KMS-11 (cell line): ENCODE data around the gene LAMA2.

Source experiments
- H2AFZ ChIP-seq: fragments of 200-600 bp; sonication (generic); 2 replicates; pipeline ENCODE4 v1.6.1; 2016; ENCODE audit warnings: antibody characterized with exemption, mixed run types, low read depth
- H3K27ac ChIP-seq: fragments of 200-600 bp; sonication (generic); 2 replicates; pipeline ENCODE4 v1.6.1; 2016; ENCODE audit warnings: mild to moderate bottlenecking, mixed run types
- H3K27me3 ChIP-seq: fragments of 200-600 bp; sonication (generic); 2 replicates; pipeline ENCODE4 v1.6.1; 2017; ENCODE audit warnings: mild to moderate bottlenecking, low read depth, mixed run types, moderate library complexity; ENCODE audit not compliant: insufficient read depth
- H3K36me3 ChIP-seq: fragments of 200-600 bp; sonication (generic); 2 replicates; pipeline ENCODE4 v1.6.1; 2017; ENCODE audit warnings: mild to moderate bottlenecking, mixed run types; ENCODE audit not compliant: insufficient read depth
- H3K4me1 ChIP-seq: fragments of 200-600 bp; sonication (generic); 2 replicates; pipeline ENCODE4 v1.6.1; 2016; ENCODE audit warnings: mild to moderate bottlenecking, low read depth, mixed run types; ENCODE audit not compliant: poor library complexity, severe bottlenecking
- H3K4me2 ChIP-seq: fragments of 200-600 bp; sonication (generic); 2 replicates; pipeline ENCODE4 v1.7.0; 2016; ENCODE audit warnings: mild to moderate bottlenecking, mixed run types
- H3K4me3 ChIP-seq: fragments of 200-600 bp; sonication (generic); IDR thresholded peaks from 2 replicates; pipeline ENCODE4 v1.6.1; 2017; ENCODE audit warnings: low read depth, low read length, mixed read lengths; ENCODE audit not compliant: insufficient read depth
- H3K79me2 ChIP-seq: fragments of 200-600 bp; sonication (generic); 2 replicates; pipeline ENCODE4 v1.6.1; 2016; ENCODE audit warnings: low read depth, mixed run types; ENCODE audit not compliant: insufficient read depth
- H3K9ac ChIP-seq: fragments of 200-600 bp; sonication (generic); 2 replicates; pipeline ENCODE4 v1.6.1; 2016; ENCODE audit warnings: mild to moderate bottlenecking, mixed run types
- H4K20me1 ChIP-seq: fragments of 200-600 bp; sonication (generic); 2 replicates; pipeline ENCODE4 v1.6.1; 2016; ENCODE audit warnings: mild to moderate bottlenecking, mixed run types; ENCODE audit not compliant: insufficient read depth
- CTCF ChIP-seq: fragments of 200-600 bp; sonication (generic); conservative IDR thresholded peaks from 2 replicates; pipeline ENCODE4 v1.6.1; 2017; ENCODE audit warnings: low read depth, mild to moderate bottlenecking, antibody characterized with exemption, low read length, moderate library complexity, mixed read lengths

The LAMA2 gene

DNA sequence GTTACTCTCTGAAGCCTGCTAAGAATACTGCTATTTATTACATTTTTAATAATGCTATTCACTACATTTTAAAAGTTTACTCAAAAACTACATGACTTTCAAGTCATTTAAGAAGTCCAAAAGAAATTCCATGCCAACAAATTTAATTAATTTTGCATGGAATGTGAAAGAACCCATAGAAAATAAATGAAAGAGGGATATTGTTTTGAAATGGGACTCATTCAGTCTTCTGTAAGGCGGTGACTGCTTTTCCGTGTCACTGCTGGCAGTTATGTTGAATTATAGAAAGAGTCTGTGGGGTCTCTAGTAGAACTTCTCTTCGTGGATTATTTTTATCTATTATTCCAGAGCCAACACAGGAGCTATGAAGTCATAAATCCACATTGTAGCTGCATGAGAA, 211.2 kb downstream of the LAMA2 start:
- H3K27me3 ChIP-seq = no peaks in the 10 kb centered on the region
- no peak overlapping the region for H3K27ac ChIP-seq
- H2AFZ ChIP-seq = no peak overlapping the region
- no peak overlapping the region for H3K4me2 ChIP-seq
- TF ChIP-seq CTCF = no peak
- no peaks in the 10 kb centered on the region for H4K20me1 ChIP-seq
- H3K79me2 ChIP-seq = no peaks in the 10 kb centered on the region
- no peaks in the 10 kb centered on the region for H3K36me3 ChIP-seq
- H3K4me3 ChIP-seq = no peak overlapping the region
- H3K9ac ChIP-seq = no peak overlapping the region
- no peaks in the 10 kb centered on the region for H3K4me1 ChIP-seq

GRCh38 chr6:129096651-129097290, 213.8 kb downstream of the LAMA2 start:
- Histone ChIP-seq H3K79me2 (no peaks in the 10 kb centered on the region), H2AFZ (no peak overlapping the region), H3K4me3 (no peak overlapping the region), H4K20me1 (no peaks in the 10 kb centered on the region), H3K27ac (no peak overlapping the region), H3K27me3 (no peaks in the 10 kb centered on the region), H3K4me1 (no peaks in the 10 kb centered on the region), H3K4me2 (no peak overlapping the region), H3K9ac (no peak overlapping the region), H3K36me3 (no peaks in the 10 kb centered on the region)
- TF ChIP-seq CTCF = no peak

- no peak overlapping the region for H2AFZ ChIP-seq
- no peak overlapping the region for H3K4me2 ChIP-seq
- H3K27ac ChIP-seq = no peak overlapping the region
- H3K9ac ChIP-seq = no peak overlapping the region
- H3K4me3 ChIP-seq = no peak overlapping the region
- no peaks in the 10 kb centered on the region for H3K4me1 ChIP-seq
- H4K20me1 ChIP-seq = no peaks in the 10 kb centered on the region
- no peak for TF ChIP-seq CTCF
- H3K36me3 ChIP-seq = no peaks in the 10 kb centered on the region
- no peaks in the 10 kb centered on the region for H3K79me2 ChIP-seq
- H3K27me3 ChIP-seq = no peaks in the 10 kb centered on the region
Measured at GRCh38 chr6:129098061-129098553, 215.2 kb downstream of the LAMA2 start.

DNA sequence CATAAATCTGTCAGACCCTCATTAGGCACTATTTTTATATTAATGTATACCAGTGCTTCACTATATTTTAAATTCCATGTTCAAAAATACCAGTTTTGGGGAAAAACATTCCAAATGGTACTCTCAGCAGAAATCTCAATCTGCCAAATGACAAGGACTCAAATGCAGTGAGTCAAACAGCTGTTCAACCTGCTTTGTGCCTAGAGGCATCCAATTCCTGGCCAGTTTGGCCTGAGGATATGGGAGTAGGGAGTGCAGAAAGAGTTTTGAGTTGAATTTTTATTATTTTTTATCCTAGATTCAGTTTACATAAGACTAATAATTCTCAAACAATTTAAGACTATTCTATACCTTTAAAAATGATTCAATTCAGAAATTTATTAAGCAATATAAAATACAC, 216.8 kb downstream of the LAMA2 start:
- Histone ChIP-seq H4K20me1 (no peaks in the 10 kb centered on the region), H3K27ac (no peak overlapping the region), H3K4me3 (no peak overlapping the region), H3K4me1 (no peaks in the 10 kb centered on the region), H3K79me2 (no peaks in the 10 kb centered on the region), H3K9ac (no peak overlapping the region), H3K4me2 (no peak overlapping the region), H3K27me3 (no peaks in the 10 kb centered on the region), H2AFZ (no peak overlapping the region), H3K36me3 (no peaks in the 10 kb centered on the region)
- TF ChIP-seq CTCF = no peak
